Measurements from ENCODE around the gene CCDC142. TPM values are rescaled to one million over a fixed set of nuclear protein-coding genes. Genes with fewer than 3 reads are reported as not detected.
"Not testable (repeated sequence)": the region's sequence is repeated elsewhere in the genome, so short reads cannot be mapped to it uniquely, and the experiment has no call there.

The CCDC142 gene
- total RNA-seq, 1 experiment from 2014 or later = 8.9 TPM

GRCh38 chr2:74442483-74443297 lies 40.1 kb downstream of the CCDC142 start:
- DNase-seq (ENCODE audit: low read depth) = not testable (repeated sequence)

- DNase-seq (ENCODE audit: low read depth) = no peak
Measured at GRCh38 chr2:74441690-74442482, 40.9 kb downstream of the CCDC142 start, which contains the start of gene RTKN. Gene RTKN, minus strand, starts transcription at chr2:74441937. Its CDS starts 121 bp downstream, at chr2:74441816.

- DNase-seq (ENCODE audit: low read depth) = no peak
Measured at GRCh38 chr2:74441170-74441689, 41.6 kb downstream of the CCDC142 start.

GRCh38 chr2:74440378-74441169 lies 42.2 kb downstream of the CCDC142 start:
- peak; percentile 85 for DNase-seq (ENCODE audit: low read depth)

- peak; percentile 44 for DNase-seq (ENCODE audit: low read depth)
Measured at GRCh38 chr2:74439803-74440377, 42.9 kb downstream of the CCDC142 start.

GRCh38 chr2:74439373-74439772 lies 43.4 kb downstream of the CCDC142 start:
- DNase-seq (ENCODE audit: low read depth) = no peak

- DNase-seq (ENCODE audit: low read depth) = no peak
Measured at GRCh38 chr2:74438248-74438647, 44.5 kb downstream of the CCDC142 start.

- no peak for DNase-seq (ENCODE audit: low read depth)
Measured at GRCh38 chr2:74436848-74437695, 45.7 kb downstream of the CCDC142 start.

GRCh38 chr2:74436111-74436805 lies 46.5 kb downstream of the CCDC142 start:
- no peak for DNase-seq (ENCODE audit: low read depth)

GRCh38 chr2:74430502-74430901 lies 52.3 kb downstream of the CCDC142 start:
- no peak for DNase-seq (ENCODE audit: low read depth)

GRCh38 chr2:74429487-74430451 lies 53.0 kb downstream of the CCDC142 start:
- no peak for DNase-seq (ENCODE audit: low read depth)

- DNase-seq (ENCODE audit: low read depth) = no peak
Measured at GRCh38 chr2:74428675-74429074, 54.1 kb downstream of the CCDC142 start.

- DNase-seq (ENCODE audit: low read depth) = no peak
Measured at GRCh38 chr2:74427551-74427950, 55.2 kb downstream of the CCDC142 start.

- DNase-seq (ENCODE audit: low read depth) = no peak
Measured at GRCh38 chr2:74426181-74426758, 56.5 kb downstream of the CCDC142 start.

- no peak for DNase-seq (ENCODE audit: low read depth)
Measured at GRCh38 chr2:74425523-74425922, 57.3 kb downstream of the CCDC142 start.

- DNase-seq (ENCODE audit: low read depth) = no peak
Measured at GRCh38 chr2:74424995-74425406, 57.8 kb downstream of the CCDC142 start.

- DNase-seq (ENCODE audit: low read depth) = no peak
Measured at GRCh38 chr2:74424139-74424992, 58.4 kb downstream of the CCDC142 start.
